Naive thymus-derived CD4-positive, alpha-beta T cell (primary cell): ENCODE data around the gene ACTL10. TPM values are rescaled to one million over a fixed set of nuclear protein-coding genes. Genes with fewer than 3 reads are reported as not detected.
A peak's percentile ranks its signal among the peaks of the same experiment; 100 is the strongest.

ENCODE experiments used
- ATAC-seq: fragments of 150-1000 bp; cut with Tn5 transposase; 2 replicates; pipeline ENCODE4 v1.10.0; 2021; ENCODE audit warnings: mild to moderate bottlenecking, moderate library complexity
- CTCF ChIA-PET: fragments of 350-600 bp; sonication (Branson Sonifier 250); formaldehyde crosslinking; loops from one replicate; lab custom pipeline; 2021; ENCODE audit warnings: antibody characterized with exemption; lab: Charles Lee
- POLR2A ChIA-PET: fragments of 350-600 bp; sonication (Branson Sonifier 250); formaldehyde crosslinking; loops from one replicate; lab custom pipeline; 2021; ENCODE audit warnings: antibody characterized with exemption, inconsistent platforms; lab: Charles Lee
- DNase-seq, 9 donors: peaks; one replicate each; pipeline versions ENCODE4 v3.0.0 to v3.0.0-alpha.2; 2020 to 2022; ENCODE audit warnings: mixed read lengths in 1 of 9
- H3K27ac ChIP-seq: one replicate; pipeline ENCODE4 v1.7.0; 2013; ENCODE audit warnings: mild to moderate bottlenecking, low read depth, low read length, moderate library complexity
- H3K27me3 ChIP-seq, 2 donors: one replicate each; pipeline ENCODE4 v1.7.0; 2013; ENCODE audit warnings: low read length in 2 of 2, mild to moderate bottlenecking in 2 of 2, moderate library complexity in 2 of 2; ENCODE audit not compliant: control insufficient read depth in 2 of 2, insufficient read depth in 2 of 2
- H3K36me3 ChIP-seq, 3 experiments: 1 replicate in 2 of 3; 2 replicates in 1 of 3; pipeline ENCODE4 v1.7.0; 2013; ENCODE audit warnings: low read length in 3 of 3, mild to moderate bottlenecking in 3 of 3, moderate library complexity in 1 of 3; ENCODE audit not compliant: insufficient read depth in 3 of 3, control insufficient read depth in 2 of 3
- H3K4me1 ChIP-seq, 2 donors: one replicate each; pipeline ENCODE4 v1.7.0; 2013; ENCODE audit warnings: low read length in 2 of 2, mild to moderate bottlenecking in 2 of 2, moderate library complexity in 1 of 2; ENCODE audit not compliant: control insufficient read depth in 2 of 2, insufficient read depth in 2 of 2
- H3K4me3 ChIP-seq: 2 replicates; pipeline ENCODE4 v1.7.0; 2013; ENCODE audit warnings: mild to moderate bottlenecking, low read length
- H3K9me3 ChIP-seq, 3 experiments: 1 replicate in 2 of 3; 2 replicates in 1 of 3; pipeline ENCODE4 v1.7.0; 2013; ENCODE audit warnings: low read length in 3 of 3; ENCODE audit not compliant: control insufficient read depth in 2 of 3
- H3K27ac Mint-ChIP-seq, 9 donors: one replicate each; pipeline ENCODE4 v1.8.0; 2020 to 2022; ENCODE audit warnings: mixed read lengths in 9 of 9, mild to moderate bottlenecking in 8 of 9, moderate library complexity in 5 of 9, inconsistent platforms in 2 of 9
- H3K27me3 Mint-ChIP-seq, 5 donors: one replicate each; pipeline ENCODE4 v1.8.0; 2021 to 2022; ENCODE audit warnings: mixed read lengths in 5 of 5, mild to moderate bottlenecking in 1 of 5
- H3K36me3 Mint-ChIP-seq, 5 donors: one replicate each; pipeline ENCODE4 v1.8.0; 2020 to 2022; ENCODE audit warnings: mixed read lengths in 5 of 5, mild to moderate bottlenecking in 3 of 5, inconsistent platforms in 1 of 5
- H3K4me1 Mint-ChIP-seq, 7 donors: one replicate each; pipeline ENCODE4 v1.8.0; 2020 to 2022; ENCODE audit warnings: mixed read lengths in 7 of 7, mild to moderate bottlenecking in 3 of 7, inconsistent platforms in 1 of 7
- H3K4me3 Mint-ChIP-seq, 10 donors: one replicate each; pipeline ENCODE4 v1.8.0; 2020 to 2022; ENCODE audit warnings: mild to moderate bottlenecking in 10 of 10, mixed read lengths in 10 of 10, moderate library complexity in 6 of 10, inconsistent platforms in 2 of 10
- H3K9me3 Mint-ChIP-seq, 11 donors: one replicate each; pipeline ENCODE4 v1.8.0; 2020 to 2022; ENCODE audit warnings: mixed read lengths in 11 of 11, mild to moderate bottlenecking in 4 of 11, inconsistent platforms in 1 of 11, moderate library complexity in 1 of 11
- intact Hi-C, 2 donors: fragments of 100-400 bp; cut with micrococcal nuclease; formaldehyde crosslinking; loops; one replicate each; pipeline ENCODE4 v1.15.1; 2023
- polyA plus RNA-seq, 2 donors: library from polyadenylated mRNA; unstranded; fragments of 300-500 nt; fragmentation: Illumina TruSeq; gene quantifications; one replicate each; pipeline ENCODE4 v1.2.3, GENCODE V29; 2021
- total RNA-seq, 6 experiments: library from RNA in 5 of 6; stranded (reverse) in 5 of 6; gene quantifications; 1 replicate in 5 of 6; 2 replicates in 1 of 6; pipeline ENCODE4 v1.2.3 and lab custom pipeline; 2021 to 2026

ACTL10 gene
- total and polyA plus RNA-seq, 7 experiments from 2014 or later: 0.66 to 4.9 (median 3.2) TPM

DNA sequence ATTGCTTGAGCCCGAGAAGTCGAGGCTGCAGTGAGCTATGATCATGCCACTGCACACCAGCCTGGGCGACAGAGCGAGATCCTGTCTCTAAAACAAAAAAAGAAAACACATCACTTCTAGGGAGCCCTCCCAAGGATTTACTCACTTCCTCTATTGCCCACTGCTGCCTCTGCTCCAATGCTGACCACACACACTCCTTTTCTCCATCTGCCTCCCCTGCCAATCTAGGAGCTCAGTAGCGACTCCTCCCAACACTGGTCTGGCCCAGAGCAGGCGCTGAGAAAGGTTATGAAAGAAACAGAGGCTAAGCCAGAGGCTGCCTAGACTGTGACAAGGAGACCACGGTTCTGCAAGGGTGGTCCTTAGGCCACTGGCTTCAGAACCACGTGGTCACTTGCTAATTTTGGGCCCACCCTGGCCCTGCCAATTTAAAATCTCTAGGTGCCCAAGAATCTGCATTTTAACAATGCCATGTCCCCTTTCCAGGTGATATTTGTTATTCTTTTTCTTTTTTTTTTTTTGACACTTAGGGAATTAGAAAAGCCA is 20.7 kb downstream of the ACTL10 start:
- Mint-ChIP-seq H3K4me1 (peaks cover 11 to 64% (median 37%) of the 10 kb centered on the region in 7 donors), H3K27ac (peak overlapping the region in 6 of 9 donors; percentile 6 to 95 (median 84)), H3K4me3 (peak overlapping the region in 5 of 10 donors; percentile 74 to 90 (median 85)), H3K27me3 (no peaks in the 10 kb centered on the region), H3K9me3 (no peaks in the 10 kb centered on the region), H3K36me3 (peaks cover 0 to 4% (median 0%) of the 10 kb centered on the region in 5 donors)
- no peak for DNase-seq
- CTCF ChIA-PET: interaction anchor here (0.6 to 1.1 kb wide), 3 partner anchors 23 to 885 kb away, joined by 3 read pairs; no protein-coding TSS in a partner anchor
- POLR2A ChIA-PET: interaction anchor here (0.7 to 2.9 kb wide), 8 partner anchors 8 to 249 kb away, joined by 3 to 14 read pairs (median 4); partner anchors contain the start of genes ACTL10, CBFA2T2 and PXMP4
- intact Hi-C loops: no loop called here
- no peak overlapping the region for H3K4me3 ChIP-seq
- no peaks in the 10 kb centered on the region for H3K9me3 ChIP-seq
- H3K4me1 ChIP-seq: peaks cover 3 to 27% of the 10 kb centered on the region in 2 donors
- ATAC-seq: no peak
- H3K27me3 ChIP-seq: no peaks in the 10 kb centered on the region
- H3K27ac ChIP-seq: no peak overlapping the region
- H3K36me3 ChIP-seq: no peaks in the 10 kb centered on the region

DNA sequence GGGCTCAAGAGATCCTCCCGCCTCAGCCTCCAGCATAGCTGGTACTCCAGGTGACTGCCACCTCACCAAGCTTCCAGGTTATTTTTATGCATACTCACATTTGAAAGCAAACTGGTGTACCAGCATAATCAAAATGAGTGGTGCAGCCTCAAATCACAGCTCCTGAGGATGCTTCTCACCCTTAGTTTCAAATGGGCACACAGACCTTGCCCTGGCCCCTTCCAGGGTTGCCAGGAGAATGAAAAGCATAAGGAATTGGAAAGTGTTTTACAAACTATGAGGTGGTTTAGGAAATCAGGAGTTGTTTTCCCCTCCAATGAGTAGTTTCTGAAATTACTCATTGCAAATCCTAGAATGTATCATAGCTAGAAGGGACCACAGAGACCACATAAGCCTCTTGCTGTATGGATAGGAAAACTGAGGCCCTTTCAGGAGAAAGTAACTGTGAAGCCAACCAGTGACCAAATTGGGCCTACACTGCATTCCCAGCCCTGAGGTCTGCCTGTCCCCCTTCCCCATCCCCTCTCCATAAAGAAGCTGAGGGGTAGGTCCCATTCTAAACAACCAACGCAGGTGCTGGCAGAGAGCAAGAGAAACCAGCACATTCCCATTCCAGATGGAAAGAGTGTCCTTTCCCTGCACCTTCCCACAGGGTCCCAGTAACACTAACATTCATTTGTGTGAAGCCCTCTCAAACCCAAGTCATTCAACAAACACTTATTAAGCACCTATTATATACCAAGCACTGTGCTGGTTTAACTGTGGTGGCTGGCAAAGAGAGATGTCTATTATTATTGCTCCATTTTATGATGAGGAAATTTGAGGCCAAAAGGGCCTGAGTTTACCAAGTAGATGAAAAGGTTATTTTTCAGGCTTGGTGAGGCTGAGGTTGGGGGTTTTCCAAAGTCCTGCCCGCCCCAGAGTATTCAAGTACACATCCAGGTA is 21.5 kb downstream of the ACTL10 start:
- H3K9me3 ChIP-seq: no peaks in the 10 kb centered on the region
- no peaks in the 10 kb centered on the region for H3K27me3 ChIP-seq
- Mint-ChIP-seq H3K27me3 (no peaks in the 10 kb centered on the region), H3K27ac (peak overlapping the region in 8 of 9 donors; percentile 54 to 95 (median 80)), H3K4me1 (peaks cover 11 to 57% (median 37%) of the 10 kb centered on the region in 7 donors), H3K4me3 (peak overlapping the region in 2 of 10 donors; percentile 52 to 70), H3K9me3 (no peaks in the 10 kb centered on the region), H3K36me3 (peaks cover 0 to 4% (median 0%) of the 10 kb centered on the region in 5 donors)
- H3K4me1 ChIP-seq: peaks cover 3 to 27% of the 10 kb centered on the region in 2 donors
- no peaks in the 10 kb centered on the region for H3K36me3 ChIP-seq
- H3K27ac ChIP-seq: no peak overlapping the region
- CTCF ChIA-PET: interaction anchor here (0.7 kb wide), 1 partner anchor 885 kb away, joined by 3 read pairs; no protein-coding TSS in a partner anchor
- H3K4me3 ChIP-seq: no peak overlapping the region
- POLR2A ChIA-PET: interaction anchor here (0.7 to 2.9 kb wide), 6 partner anchors 9 to 198 kb away, joined by 3 to 14 read pairs (median 4); partner anchors contain the start of genes ACTL10, CBFA2T2 and PXMP4
- DNase-seq: no peak
- intact Hi-C loops: no loop called here
- ATAC-seq: no peak

DNA sequence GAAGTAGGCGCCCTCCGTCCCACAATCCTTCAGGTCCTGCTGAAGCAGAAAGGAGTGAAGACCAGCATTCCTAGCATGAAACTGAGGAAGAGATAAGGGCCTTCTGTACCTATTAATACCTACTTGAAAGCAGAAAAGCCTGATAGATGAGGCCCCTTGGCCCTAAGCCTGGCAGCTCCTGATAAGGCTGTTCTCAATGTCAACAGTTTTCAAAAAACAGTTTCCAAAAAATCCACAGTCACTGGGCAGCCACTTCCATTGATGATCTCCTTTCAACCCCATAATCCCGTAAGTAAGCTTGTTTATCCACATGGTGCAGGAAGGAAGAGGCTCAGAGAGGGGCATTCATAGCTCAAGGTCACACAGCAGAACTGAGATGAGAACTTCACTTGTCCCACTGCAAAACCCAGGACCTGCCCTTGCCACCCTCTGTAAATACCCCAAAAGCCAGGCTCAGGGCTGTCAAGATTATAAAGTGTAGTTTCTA is 22.2 kb downstream of the ACTL10 start:
- ChIA-PET POLR2A (interaction anchor here (0.8 to 2.9 kb wide), 6 partner anchors 9 to 199 kb away, joined by 3 to 19 read pairs (median 7); partner anchors contain the start of genes ACTL10, C20orf144, CBFA2T2 and PXMP4), CTCF (no interaction called here)
- H3K27ac Mint-ChIP-seq: peak overlapping the region in 6 of 9 donors; percentile 56 to 95 (median 80)
- no peaks in the 10 kb centered on the region for H3K9me3 Mint-ChIP-seq
- peaks cover 11 to 55% (median 37%) of the 10 kb centered on the region in 7 donors for H3K4me1 Mint-ChIP-seq
- Histone ChIP-seq H3K4me1 (peaks cover 3 to 27% of the 10 kb centered on the region in 2 donors), H3K4me3 (no peak overlapping the region), H3K9me3 (no peaks in the 10 kb centered on the region), H3K27me3 (no peaks in the 10 kb centered on the region), H3K36me3 (no peaks in the 10 kb centered on the region), H3K27ac (no peak overlapping the region)
- ATAC-seq (no peak), DNase-seq (no peak)
- no peaks in the 10 kb centered on the region for H3K27me3 Mint-ChIP-seq
- intact Hi-C loops: no loop called here
- H3K4me3 Mint-ChIP-seq: peak overlapping the region in 4 of 10 donors; percentile 35 to 70 (median 39)
- peaks cover 0 to 4% (median 0%) of the 10 kb centered on the region in 5 donors for H3K36me3 Mint-ChIP-seq

DNA sequence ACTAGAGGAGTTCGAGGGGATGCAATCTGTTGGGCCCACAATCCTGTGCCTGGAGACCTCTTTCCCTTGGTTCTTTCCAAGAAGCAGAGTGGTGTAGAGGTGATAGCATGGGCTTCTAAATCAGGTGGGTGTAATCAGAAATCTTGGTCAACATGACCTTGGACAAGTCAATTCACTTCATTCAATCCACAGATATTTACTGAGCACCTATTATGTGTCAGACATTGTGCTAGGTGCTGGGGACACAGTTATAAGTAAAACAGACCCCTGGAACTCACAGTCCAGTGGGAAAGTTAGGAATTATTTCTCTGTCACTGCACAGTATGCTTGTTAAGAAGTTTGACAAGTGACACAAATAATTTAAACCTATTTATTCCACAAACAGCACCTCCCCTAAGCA is 22.8 kb downstream of the ACTL10 start:
- Mint-ChIP-seq H3K27me3 (no peaks in the 10 kb centered on the region), H3K4me3 (peak overlapping the region in 6 of 10 donors; percentile 23 to 73 (median 64)), H3K9me3 (no peaks in the 10 kb centered on the region), H3K36me3 (peaks cover 0 to 4% (median 0%) of the 10 kb centered on the region in 5 donors), H3K4me1 (peaks cover 11 to 55% (median 37%) of the 10 kb centered on the region in 7 donors), H3K27ac (peak overlapping the region in 7 of 9 donors; percentile 4 to 95 (median 69))
- Histone ChIP-seq H3K4me3 (no peak overlapping the region), H3K27me3 (no peaks in the 10 kb centered on the region), H3K4me1 (peaks cover 3 to 27% of the 10 kb centered on the region in 2 donors), H3K9me3 (no peaks in the 10 kb centered on the region), H3K36me3 (no peaks in the 10 kb centered on the region), H3K27ac (no peak overlapping the region)
- CTCF ChIA-PET: no interaction called here
- no peak for ATAC-seq
- POLR2A ChIA-PET: interaction anchor here (0.8 to 2.9 kb wide), 8 partner anchors 9 to 199 kb away, joined by 3 to 19 read pairs (median 8); partner anchors contain the start of genes ACTL10, C20orf144, CBFA2T2 and PXMP4
- intact Hi-C loops: no loop called here
- no peak for DNase-seq

DNA sequence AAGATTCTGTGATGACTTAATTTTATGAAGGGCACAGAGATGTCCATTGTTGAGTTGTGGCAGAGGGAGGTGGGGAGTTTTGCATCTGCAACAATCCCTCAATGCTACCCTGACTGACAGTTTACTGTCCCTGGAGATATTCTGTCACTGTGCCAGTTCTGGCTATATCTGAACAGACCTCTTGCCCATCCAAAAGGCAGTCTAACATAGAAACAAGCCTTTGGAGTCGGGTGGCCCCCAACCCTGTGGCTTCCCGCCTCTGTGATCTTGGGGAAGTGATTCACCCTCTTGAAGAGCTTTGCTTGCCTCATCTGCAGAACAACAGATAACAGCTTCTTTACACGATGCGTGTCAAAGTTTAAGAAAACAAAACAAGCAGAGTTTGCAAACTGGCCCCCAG is 23.2 kb downstream of the ACTL10 start:
- Histone ChIP-seq H3K27me3 (no peaks in the 10 kb centered on the region), H3K4me3 (no peak overlapping the region), H3K4me1 (peaks cover 3 to 26% of the 10 kb centered on the region in 2 donors), H3K27ac (peak overlapping the region; percentile 28), H3K36me3 (no peaks in the 10 kb centered on the region), H3K9me3 (no peaks in the 10 kb centered on the region)
- intact Hi-C loops: no loop called here
- peak in 3 of 9 donors; percentile 30 to 57 (median 56) for DNase-seq
- peak; percentile 12 for ATAC-seq
- peak overlapping the region in 9 of 10 donors; percentile 18 to 73 (median 61) for H3K4me3 Mint-ChIP-seq
- no peaks in the 10 kb centered on the region for H3K9me3 Mint-ChIP-seq
- H3K4me1 Mint-ChIP-seq: peaks cover 11 to 50% (median 37%) of the 10 kb centered on the region in 7 donors
- H3K36me3 Mint-ChIP-seq: peaks cover 0 to 4% (median 0%) of the 10 kb centered on the region in 5 donors
- peak overlapping the region; percentile 4 to 95 (median 77) for H3K27ac Mint-ChIP-seq
- ChIA-PET CTCF (interaction anchor here (0.8 kb wide), 1 partner anchor 722 kb away, joined by 4 read pairs; no protein-coding TSS in a partner anchor), POLR2A (interaction anchor here (0.6 to 2.9 kb wide), 9 partner anchors 10 to 167 kb away, joined by 3 to 19 read pairs (median 7); partner anchors contain the start of genes ACTL10, C20orf144, PXMP4 and ZNF341)
- no peaks in the 10 kb centered on the region for H3K27me3 Mint-ChIP-seq

DNA sequence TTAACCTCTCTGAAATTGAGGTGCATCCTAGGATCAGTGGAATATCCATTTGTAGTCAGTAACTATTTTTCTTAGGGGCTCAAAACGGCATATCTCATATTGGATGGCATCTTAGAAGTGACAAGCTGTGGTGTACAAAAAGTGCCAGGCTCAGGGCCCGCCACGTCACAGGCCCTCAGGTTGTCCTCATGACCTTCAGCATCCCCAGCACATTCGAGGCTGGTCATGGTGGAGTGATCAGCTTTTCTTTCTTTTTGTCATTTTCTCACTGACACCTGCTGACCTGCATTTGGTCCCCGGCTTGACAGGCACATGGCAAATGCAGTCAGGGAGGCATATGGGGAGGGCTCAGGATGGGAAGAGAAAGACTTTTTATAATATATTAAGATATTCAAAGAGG is 26.5 kb downstream of the ACTL10 start:
- Mint-ChIP-seq H3K27me3 (no peaks in the 10 kb centered on the region), H3K9me3 (peaks cover 0 to 10% (median 0%) of the 10 kb centered on the region in 11 donors)

More for the DNA sequence above, 26.5 kb downstream of the ACTL10 start:
- DNase-seq (no peak), ATAC-seq (no peak)
- H3K9me3 ChIP-seq: no peaks in the 10 kb centered on the region
- H3K36me3 ChIP-seq: no peaks in the 10 kb centered on the region
- H3K4me3 ChIP-seq: no peak overlapping the region
- Mint-ChIP-seq H3K36me3 (peaks cover 0 to 4% (median 0%) of the 10 kb centered on the region in 5 donors), H3K4me1 (peaks cover 9 to 33% (median 21%) of the 10 kb centered on the region in 7 donors), H3K4me3 (no peak overlapping the region), H3K27ac (no peak overlapping the region)
- POLR2A ChIA-PET: no interaction called here
- CTCF ChIA-PET: no interaction called here
- no peaks in the 10 kb centered on the region for H3K27me3 ChIP-seq
- peaks cover 0 to 12% of the 10 kb centered on the region in 2 donors for H3K4me1 ChIP-seq
- no peak overlapping the region for H3K27ac ChIP-seq
- intact Hi-C loops: no loop called here
